HG02943 (cell line): ENCODE measurements around the gene NKX2-2.

Experiments
- ATAC-seq: cut with Tn5 transposase; IDR thresholded peaks from one replicate; pipeline ENCODE4 v1.9.1; 2021; ENCODE audit warnings: mild to moderate bottlenecking, low read depth, moderate library complexity; ENCODE audit not compliant: unreplicated experiment

Gene NKX2-2

GRCh38 chr20:21513881-21514540 lies at the start of gene NKX2-2:
NKX2-2 (minus strand) TSS chr20:21514064; CDS start chr20:21513669, 395 bp downstream.
- no peak for ATAC-seq

GRCh38 chr20:21562656-21563055 lies 48.8 kb upstream of the NKX2-2 start:
- no peak for ATAC-seq

GRCh38 chr20:21559305-21559704 lies 45.4 kb upstream of the NKX2-2 start:
- peak; percentile 61 for ATAC-seq

DNA sequence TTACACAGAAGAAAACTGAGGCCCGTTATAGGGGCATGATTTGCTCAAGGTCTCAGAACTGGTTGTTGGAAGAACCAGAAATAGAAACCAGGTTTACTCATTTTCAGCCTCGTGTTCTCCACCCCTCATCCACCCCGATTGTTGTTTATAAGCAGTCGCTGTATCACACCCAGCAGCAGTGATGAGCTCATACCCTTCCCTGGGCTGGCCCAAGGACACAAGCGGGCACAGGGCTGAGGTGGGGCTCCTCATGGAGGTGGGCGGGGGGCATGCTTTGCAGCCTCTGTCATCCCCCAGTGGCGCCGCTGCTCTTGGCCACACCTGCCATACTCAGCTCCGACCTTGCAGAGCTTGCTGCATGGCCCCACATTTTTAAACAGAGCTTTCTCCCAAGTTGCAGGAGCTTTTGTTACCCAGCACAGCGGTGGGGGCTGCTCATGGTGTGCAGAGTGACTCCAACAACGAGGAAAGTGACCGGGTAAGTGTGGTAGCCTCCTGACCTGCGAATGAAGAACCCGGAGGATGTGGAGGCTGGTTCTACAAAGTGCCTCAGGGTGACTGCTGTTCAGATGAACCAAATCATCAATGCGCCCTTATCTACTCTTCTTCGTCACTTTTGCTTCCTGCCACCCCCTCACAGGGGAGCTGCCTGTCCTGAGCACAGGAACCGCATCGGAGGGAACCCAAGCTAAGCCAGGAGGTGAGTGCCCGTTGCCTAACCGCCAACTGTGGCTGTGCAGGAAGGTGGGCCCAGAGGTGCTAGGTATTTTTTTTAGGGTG lies 43.6 kb upstream of the NKX2-2 start:
- ATAC-seq: no peak

DNA sequence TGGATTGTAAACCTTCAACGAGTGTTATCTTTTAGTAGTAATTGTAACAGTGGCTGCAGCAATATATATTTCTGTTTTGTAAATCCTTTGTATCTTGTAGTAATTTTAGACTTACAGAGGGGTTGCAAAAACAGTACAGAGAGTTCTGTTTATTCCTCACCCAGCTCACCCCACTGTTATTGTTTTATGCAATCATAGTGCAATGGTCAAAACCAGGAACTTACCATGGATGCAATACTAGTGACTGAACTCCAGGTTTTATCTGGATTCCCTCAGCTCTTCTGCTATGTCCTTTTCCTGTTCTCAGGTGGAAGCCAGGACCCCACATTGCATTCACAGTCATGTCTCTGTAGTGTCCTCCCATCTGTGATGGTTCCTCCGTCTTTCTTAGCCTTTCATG lies 42.5 kb upstream of the NKX2-2 start:
- no peak for ATAC-seq

- no peak for ATAC-seq
These were observed 41.7 kb upstream of the NKX2-2 start for GRCh38 chr20:21555470-21556120.

- no peak for ATAC-seq
These were observed 41.1 kb upstream of the NKX2-2 start for GRCh38 chr20:21554985-21555384.

GRCh38 chr20:21554376-21554890 lies 40.6 kb upstream of the NKX2-2 start:
- no peak for ATAC-seq

- ATAC-seq: no peak
These were observed 36.7 kb upstream of the NKX2-2 start for GRCh38 chr20:21550587-21550986.

DNA sequence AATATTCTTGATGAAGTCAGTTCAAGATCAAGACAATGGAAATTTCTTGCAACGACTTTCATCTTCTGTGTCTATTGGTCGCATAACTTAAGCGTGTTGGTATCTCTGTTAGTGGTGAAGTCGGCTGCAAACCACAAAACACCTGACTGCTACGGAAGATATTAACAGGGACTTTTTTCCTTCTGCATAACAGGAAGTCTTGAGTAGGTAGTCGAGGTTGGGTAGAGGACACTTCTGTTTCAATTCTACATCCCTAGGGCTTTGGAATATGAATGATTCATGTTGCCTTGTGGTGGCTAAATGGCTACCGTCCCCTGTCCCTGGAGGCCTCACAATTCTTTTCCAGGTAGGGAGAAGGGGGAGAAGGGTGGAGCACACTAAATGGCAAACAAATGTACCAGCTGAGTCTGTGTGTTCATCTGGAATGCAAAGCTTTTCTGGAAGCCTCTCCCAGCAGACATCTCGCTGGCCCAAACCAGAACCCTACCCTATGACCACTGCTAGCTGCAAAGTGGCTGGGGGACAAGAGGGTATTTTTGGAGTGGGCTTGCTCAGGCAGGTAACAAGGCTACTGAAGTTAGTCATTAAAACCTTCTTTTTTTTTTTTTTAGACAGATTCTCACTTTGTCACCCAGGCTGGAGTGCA lies 34.6 kb upstream of the NKX2-2 start:
- ATAC-seq: no peak

DNA sequence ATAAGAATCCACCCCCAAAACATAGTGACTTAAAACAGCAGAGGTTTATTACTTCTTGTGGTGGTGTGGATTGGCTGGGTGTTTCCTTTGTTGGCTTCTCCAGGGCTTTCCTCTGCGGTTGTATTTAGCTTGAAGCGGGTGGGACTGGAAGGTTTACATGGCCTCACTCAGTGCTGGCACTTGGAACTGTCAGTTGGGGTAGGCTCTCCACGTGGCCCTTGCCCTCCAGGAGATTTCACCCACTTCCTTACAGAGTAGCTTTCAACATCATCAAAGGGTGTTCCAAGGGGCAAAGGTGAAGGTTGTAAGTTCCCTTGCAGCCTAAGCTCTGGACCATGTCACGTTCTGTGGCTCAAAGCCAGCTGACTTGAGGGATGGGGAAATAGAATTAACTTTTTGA lies 32.5 kb upstream of the NKX2-2 start:
- ATAC-seq: no peak

DNA sequence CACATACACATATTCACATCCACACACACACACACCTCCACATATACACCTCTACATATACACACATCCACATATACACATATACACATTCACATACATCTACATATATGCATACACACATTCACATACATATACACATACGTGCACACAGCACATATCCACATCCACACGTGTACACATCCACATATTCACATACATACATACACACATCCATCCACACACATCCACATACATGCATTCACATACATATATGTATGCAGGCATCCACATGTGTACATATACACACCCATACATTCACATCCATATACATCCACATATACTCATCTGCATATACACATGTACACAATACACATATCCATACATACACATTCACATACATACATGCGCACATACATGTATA lies 25.6 kb upstream of the NKX2-2 start:
- ATAC-seq: no peak

DNA sequence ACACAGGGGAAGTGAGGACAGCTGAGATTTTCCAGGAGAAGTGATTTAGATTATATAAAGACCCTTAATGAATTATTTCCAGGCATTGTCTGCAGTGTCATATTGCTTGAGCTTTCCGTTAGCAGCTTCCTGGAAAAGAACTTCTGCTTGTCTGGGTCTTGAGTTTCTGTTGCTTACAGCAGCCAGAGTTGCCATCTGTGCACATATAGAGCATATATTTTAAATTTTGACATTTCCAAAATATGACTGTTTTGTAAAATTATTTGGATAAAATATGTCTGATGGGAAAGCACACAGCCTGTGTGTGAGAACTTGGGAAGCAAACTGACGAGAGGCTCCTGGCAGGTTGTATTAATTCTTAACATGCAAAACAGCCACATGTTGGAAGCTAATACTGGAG lies 21.0 kb upstream of the NKX2-2 start:
- no peak for ATAC-seq

DNA sequence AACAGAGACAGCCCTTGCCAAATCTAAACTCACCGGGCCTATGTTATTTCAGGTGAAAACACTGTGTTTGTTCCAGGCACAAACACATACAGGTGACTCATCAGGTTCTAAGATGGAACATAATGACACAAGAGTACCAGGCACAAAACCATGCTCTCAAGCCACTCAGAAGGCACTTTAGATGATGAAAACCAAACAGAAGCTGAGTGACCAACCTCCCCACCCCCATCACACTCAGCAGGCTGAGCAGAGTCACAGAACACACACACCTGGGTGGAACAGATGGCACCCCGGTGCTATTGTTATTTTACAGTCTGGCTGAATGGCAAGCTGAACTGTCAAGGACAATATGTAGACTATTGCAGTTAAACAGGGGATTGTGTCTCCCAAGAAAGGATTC lies 20.6 kb upstream of the NKX2-2 start:
- ATAC-seq: no peak

DNA sequence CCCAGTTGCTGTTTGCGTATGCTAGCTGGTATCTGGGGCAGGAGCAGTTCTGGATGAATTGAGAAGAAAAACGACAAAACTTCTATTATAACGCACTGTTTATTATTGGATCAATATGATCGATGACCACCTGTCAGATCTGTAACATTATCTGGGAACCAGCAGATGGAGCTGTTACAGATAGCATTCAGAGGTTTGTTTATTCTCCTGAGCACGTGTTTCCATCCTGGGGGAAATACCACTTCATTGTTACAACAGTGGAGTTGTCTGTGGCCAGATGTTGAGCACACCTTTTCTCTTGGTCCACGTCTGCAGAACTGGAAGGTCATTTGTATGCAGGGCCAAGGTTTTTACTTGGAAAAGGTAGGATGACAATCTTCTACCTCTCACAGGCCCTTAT lies 16.0 kb upstream of the NKX2-2 start:
- ATAC-seq: no peak

DNA sequence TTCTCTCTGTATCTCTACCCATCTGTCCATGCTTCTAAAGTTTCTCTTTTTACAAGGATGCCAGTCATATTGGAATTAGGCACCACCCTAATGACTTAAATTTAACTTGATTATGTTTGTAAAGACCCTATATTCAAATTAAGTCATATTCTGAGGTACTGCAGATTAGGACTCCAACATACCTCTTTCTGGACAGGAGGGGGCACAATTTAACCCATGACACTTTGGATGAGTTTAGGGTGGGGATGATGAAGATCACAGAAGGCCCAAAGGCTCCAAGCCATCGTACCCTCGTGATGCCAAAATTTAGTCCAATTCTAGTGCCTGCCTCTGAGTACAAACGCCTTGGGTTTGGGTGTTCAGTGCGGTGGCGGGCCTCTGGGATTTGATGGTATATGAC lies 15.0 kb upstream of the NKX2-2 start:
- no peak for ATAC-seq

- ATAC-seq: no peak
These were observed 14.0 kb upstream of the NKX2-2 start for GRCh38 chr20:21527908-21528307.

DNA sequence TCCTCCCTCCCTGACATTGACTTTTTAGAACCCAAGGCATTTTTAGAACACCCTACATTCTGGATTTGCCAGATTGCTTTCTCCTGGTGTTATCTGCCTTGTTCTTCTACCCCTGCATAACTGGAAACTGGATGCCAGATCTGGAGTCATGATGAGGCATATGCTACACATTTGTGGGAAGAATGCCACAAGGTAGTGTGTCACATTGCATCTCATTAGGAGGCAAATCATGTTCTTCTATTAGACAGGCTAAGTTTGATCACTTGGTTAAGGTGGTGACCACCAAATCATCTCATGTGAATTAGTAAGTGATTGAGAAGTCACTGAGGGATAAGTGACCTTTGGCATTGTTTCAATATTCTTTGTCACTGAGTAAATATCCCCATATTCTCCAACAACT lies 12.9 kb upstream of the NKX2-2 start:
- ATAC-seq: no peak

GRCh38 chr20:21523895-21524294 lies 10.0 kb upstream of the NKX2-2 start:
- ATAC-seq: no peak

GRCh38 chr20:21523281-21523868 lies 9.5 kb upstream of the NKX2-2 start:
- no peak for ATAC-seq
